GM18858 (cell line): Measurements from ENCODE around the gene CDK17.
"Not testable (repeated sequence)": the region's sequence is repeated elsewhere in the genome, so short reads cannot be mapped to it uniquely, and the experiment has no call there.

Source experiments
- ATAC-seq: cut with Tn5 transposase; IDR thresholded peaks from one replicate; pipeline ENCODE4 v1.9.1; 2021; ENCODE audit not compliant: unreplicated experiment

The CDK17 gene

DNA sequence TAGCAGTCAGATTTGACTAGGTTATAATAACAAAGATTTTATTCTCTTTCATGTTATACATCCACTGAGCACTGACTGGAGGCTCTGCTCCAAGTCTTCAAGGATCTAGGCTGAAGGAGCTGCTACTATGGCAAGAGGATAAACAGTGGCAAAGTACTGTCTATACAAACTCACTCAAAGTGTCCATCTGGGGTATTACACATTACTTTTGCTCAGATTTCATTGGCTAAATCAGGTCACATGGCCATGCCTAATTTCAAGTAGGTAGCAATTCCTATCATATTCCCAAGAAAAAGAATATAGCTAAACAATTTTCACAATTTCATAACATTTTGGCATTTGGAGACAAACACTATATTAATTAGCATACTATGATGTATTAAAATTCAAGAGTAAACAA lies 40.9 kb downstream of the CDK17 start:
- no peak for ATAC-seq

- ATAC-seq, result no peak
Measured at GRCh38 chr12:96356831-96357230, 43.4 kb downstream of the CDK17 start.

- ATAC-seq, result no peak
Measured at GRCh38 chr12:96354844-96355534, 45.2 kb downstream of the CDK17 start.

GRCh38 chr12:96354326-96354725 lies 45.9 kb downstream of the CDK17 start:
- ATAC-seq, result no peak

DNA sequence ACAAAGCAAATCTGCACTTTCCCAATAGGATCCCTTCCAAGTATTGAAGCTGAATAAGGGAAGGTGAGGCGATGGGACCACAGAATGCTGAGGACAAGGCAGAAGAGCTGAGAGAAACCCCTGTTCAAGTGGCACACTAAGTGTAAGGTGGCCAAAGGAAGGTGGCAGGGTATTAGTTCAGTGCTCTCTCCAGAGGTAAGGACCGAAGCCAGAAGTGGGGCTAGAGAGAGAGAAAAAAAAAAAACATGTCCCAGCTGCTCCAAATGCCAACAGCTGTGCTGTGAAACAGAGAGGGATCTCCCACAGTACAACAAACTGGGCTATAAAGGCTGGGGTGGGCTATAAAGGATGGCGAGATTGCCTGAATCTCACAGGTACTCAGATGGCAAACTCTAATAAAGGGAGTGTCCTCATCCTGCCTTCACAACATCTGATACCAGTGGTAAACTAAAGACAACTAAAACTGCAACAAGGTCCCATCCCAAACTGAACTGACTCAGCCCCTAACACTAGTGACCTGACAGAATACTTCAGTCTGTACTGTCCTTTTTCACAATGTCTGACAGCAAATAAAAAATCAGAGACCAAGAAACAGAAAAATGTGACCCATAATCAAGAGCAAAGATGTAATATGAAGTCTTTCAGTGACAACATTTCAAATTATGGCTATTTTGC lies 47.9 kb downstream of the CDK17 start:
- no peak for ATAC-seq

- no peak for ATAC-seq
Measured at GRCh38 chr12:96350982-96351381, 49.3 kb downstream of the CDK17 start.

GRCh38 chr12:96347130-96347699 lies 53.0 kb downstream of the CDK17 start:
- ATAC-seq, result no peak

GRCh38 chr12:96346716-96347115 lies 53.5 kb downstream of the CDK17 start:
- ATAC-seq, result not testable (repeated sequence)

- no peak for ATAC-seq
Measured at GRCh38 chr12:96344124-96344695, 56.0 kb downstream of the CDK17 start.

DNA sequence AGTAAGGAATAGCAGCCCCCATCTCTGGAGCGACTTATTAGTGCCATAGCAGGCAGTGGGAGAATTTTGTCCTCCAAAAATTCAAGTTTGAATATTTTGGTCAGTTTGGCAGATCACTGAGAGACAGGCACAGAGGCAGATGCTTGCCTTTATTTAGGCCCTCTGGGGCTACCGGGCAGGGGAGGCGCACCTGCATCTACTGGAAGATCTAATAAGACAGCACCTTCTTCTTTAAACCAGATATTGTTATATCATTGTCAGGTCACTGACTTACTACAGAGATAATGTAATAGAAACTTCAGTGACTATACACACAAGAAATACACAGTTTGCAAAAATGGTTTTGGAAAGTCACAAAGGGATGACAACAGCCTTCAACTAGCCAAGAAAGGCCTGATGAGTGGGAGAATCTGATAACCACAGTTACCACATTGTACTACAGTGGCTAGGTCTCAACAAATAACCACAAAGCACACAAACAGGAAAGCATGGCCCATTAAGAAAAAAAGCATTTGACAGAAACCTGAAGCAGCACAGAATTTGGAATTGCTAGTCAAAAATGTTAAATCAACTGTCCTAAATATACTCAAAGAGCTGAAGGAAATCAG lies 56.8 kb downstream of the CDK17 start:
- peak; percentile 87 for ATAC-seq

- ATAC-seq, result not testable (repeated sequence)
Measured at GRCh38 chr12:96339666-96340065, 60.6 kb downstream of the CDK17 start.

DNA sequence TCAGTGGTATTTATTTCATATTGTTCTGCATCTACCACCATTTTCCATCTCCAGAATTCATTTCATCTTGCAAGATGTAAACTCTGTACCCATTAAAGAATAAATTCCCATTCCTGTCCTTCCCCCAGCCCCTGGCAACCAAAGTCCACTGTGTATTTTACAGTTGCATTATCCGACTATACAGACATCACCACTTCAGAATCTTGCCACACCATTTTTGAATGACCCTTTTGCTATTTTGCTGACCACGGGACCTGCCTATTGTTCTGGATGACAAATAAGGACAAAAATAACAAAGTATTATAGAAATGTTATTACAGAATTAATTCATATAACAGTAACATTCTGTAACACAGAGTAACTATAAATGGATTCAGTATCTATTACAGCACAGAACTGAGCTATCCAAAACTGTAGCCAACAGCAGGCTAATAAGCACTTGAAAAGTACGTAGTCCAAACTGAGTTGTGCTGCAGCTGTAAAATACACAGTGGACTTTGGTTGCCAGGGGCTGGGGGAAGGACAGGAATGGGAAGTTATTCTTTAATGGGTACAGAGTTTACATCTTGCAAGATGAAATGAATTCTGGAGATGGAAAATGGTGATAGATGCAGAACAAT lies 61.3 kb downstream of the CDK17 start:
- no peak for ATAC-seq

- no peak for ATAC-seq
Measured at GRCh38 chr12:96337953-96338352, 62.3 kb downstream of the CDK17 start.

GRCh38 chr12:96336489-96336888 lies 63.8 kb downstream of the CDK17 start:
- ATAC-seq, result no peak

- ATAC-seq, result peak; percentile 87
Measured at GRCh38 chr12:96335270-96335669, 65.0 kb downstream of the CDK17 start.

- ATAC-seq, result no peak
Measured at GRCh38 chr12:96334502-96334901, 65.7 kb downstream of the CDK17 start.

DNA sequence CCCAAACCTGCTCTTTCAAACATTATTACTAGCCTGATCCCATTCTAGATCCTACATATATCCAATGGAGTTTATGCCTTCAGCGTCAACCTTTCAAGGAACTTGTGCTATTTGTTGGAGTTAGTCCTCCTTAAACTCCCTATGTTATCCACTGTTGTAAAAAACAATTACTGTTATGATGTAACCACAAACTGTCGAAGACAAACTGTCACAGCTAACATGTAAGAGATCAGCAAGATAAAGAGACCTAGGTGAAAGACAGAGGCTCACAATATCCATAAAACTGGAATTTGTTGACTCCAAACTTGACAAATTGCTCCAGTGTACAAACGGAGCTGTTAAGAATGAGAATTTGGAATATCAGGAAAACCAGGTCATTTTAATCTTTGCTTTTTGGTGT lies 70.7 kb downstream of the CDK17 start:
- no peak for ATAC-seq

DNA sequence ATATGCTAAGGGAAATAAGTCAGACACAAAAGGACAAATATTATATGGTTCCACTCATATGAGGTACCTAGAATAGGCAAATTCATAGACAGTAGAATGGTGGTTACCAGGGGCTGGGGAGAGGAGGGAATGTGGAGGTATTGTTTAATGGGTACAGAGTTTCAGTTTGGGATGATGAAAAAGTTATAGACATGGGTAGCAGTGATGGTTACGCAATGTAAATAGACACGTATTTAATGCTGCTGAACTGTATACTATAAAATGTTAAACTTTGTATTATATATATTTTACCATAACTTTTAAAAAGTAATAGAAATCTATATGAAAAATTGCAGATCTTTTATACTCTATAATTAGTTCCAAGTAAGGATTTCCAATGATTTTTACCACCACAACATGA lies 71.2 kb downstream of the CDK17 start:
- no peak for ATAC-seq

GRCh38 chr12:96327889-96328288 lies 72.3 kb downstream of the CDK17 start:
- ATAC-seq, result no peak

DNA sequence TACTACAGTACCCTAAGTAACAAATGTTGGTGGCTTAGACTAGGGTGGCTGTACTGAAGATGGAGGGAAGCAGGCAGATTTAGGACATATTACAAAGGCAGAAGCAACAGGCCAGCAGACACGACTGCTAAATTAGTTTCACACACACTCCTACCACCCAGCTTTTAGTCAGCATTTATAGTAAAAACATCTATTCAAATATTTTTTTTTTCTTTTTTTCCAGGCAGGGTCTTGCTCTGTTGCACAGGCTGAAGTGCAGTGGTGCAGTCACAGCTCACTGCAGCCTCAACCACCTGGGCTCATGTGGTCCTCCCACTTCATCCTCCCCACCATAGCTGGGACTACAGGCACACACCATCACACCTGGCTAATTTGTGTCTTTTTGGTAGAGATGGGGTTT lies 72.9 kb downstream of the CDK17 start:
- ATAC-seq, result peak; percentile 95

DNA sequence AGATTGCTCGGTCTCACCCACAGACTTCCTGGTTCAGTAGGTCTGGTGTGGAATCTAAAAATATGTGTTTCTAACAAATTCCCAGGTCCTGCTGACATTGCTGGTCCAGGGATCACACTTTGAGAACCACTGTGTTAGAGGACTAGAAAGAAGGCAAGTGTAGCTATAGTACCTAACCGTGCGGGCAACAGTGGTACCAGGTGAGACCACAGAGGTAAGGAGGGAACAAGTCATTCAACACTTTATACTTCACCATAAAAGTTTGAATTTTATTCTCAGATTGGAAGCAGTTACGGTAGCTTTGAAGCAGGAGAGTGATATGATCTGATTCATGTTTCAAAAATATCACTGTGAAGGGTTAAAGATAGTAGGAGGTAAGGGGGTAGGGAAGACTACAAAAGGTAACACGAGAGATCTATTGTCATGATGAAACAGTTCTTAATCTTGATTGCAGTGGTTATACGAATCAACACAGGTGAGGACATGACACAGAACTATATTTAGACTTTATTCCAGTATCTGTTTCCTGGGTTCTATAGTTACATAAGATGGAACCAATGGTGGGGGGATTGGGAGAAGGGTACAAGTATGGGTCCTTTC lies 73.5 kb downstream of the CDK17 start:
- no peak for ATAC-seq
